NCI-H2196 treated with DMSO at 0.1 percent for 48 hours (cell line): ENCODE results near the gene B4GALNT1.

Experiments
- DNase-seq: peaks from one replicate; lab custom pipeline; 2025; ENCODE audit not compliant: unreplicated experiment; lab: John Stamatoyannopoulos, UW

B4GALNT1 gene

GRCh38 chr12:57586832-57587429 is 46.1 kb downstream of the B4GALNT1 start:
- DNase-seq = no peak

GRCh38 chr12:57586128-57586527 is 46.9 kb downstream of the B4GALNT1 start:
- DNase-seq = no peak

GRCh38 chr12:57585156-57585555 is 47.8 kb downstream of the B4GALNT1 start:
- DNase-seq = no peak

GRCh38 chr12:57584690-57585089 is 48.3 kb downstream of the B4GALNT1 start:
- DNase-seq = no peak

GRCh38 chr12:57584050-57584449 is 49.0 kb downstream of the B4GALNT1 start:
- no peak for DNase-seq

- peak; percentile 57 for DNase-seq
Observed at GRCh38 chr12:57583008-57583831, 49.8 kb downstream of the B4GALNT1 start.

- no peak for DNase-seq
Observed at GRCh38 chr12:57582440-57582839, 50.6 kb downstream of the B4GALNT1 start.

- no peak for DNase-seq
Observed at GRCh38 chr12:57581802-57582201, 51.2 kb downstream of the B4GALNT1 start.

- no peak for DNase-seq
Observed at GRCh38 chr12:57580466-57580795, 52.6 kb downstream of the B4GALNT1 start.

- DNase-seq = no peak
Observed at GRCh38 chr12:57579677-57580465, 53.1 kb downstream of the B4GALNT1 start.

- no peak for DNase-seq
Observed at GRCh38 chr12:57579011-57579410, 54.0 kb downstream of the B4GALNT1 start.

GRCh38 chr12:57577981-57578758 is 54.8 kb downstream of the B4GALNT1 start:
- DNase-seq = no peak

GRCh38 chr12:57576613-57577160 is 56.3 kb downstream of the B4GALNT1 start:
- no peak for DNase-seq
